IPS-18c (cell line): ENCODE measurements around the gene CHD9.
A peak's percentile ranks its signal among the peaks of the same experiment; 100 is the strongest.
"Not testable (repeated sequence)": the region's sequence is repeated elsewhere in the genome, so short reads cannot be mapped to it uniquely, and the experiment has no call there.

Experiments used
- H3K4me3 ChIP-seq: 2 replicates; pipeline ENCODE4 v1.7.0; 2013; ENCODE audit warnings: low read depth, mild to moderate bottlenecking, low read length, moderate library complexity; ENCODE audit not compliant: insufficient read depth
- H3K9me3 ChIP-seq: one replicate; pipeline ENCODE4 v1.6.1; 2013; ENCODE audit warnings: mild to moderate bottlenecking, low read length, moderate library complexity; ENCODE audit not compliant: control insufficient read depth, insufficient read depth

CHD9 gene

DNA sequence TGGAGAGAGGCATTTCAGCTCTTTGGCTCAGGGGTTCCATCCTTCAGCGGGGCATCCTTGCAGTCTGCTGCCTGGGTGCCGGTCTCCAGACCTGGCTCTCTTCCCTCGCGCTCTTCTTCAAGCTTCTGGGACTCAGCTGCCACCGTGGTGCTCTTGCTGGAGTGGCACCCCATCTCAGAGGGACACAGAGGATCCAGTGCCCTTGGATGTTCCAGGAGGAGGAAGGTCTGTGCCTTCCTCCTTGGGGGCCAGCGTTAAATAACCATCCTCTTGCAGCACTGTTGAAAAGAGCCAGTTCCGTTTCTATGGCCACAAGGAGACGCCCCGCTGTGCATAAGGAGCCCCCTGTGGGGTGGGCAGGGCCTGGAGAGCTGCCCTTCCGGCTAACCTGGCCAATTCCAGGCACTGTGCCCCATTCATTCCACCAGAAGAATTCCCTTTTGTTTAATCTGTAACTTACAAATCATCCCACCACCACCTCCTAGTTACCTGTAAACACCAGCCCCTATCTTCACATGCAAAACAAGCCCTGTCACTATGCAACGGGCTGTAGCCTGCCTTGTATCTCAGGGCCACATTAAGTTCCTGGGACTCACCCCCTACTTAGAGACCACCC, 10.7 kb upstream of the CHD9 start:
- peak overlapping the region; percentile 58 for H3K4me3 ChIP-seq
- no peaks in the 10 kb centered on the region for H3K9me3 ChIP-seq

DNA sequence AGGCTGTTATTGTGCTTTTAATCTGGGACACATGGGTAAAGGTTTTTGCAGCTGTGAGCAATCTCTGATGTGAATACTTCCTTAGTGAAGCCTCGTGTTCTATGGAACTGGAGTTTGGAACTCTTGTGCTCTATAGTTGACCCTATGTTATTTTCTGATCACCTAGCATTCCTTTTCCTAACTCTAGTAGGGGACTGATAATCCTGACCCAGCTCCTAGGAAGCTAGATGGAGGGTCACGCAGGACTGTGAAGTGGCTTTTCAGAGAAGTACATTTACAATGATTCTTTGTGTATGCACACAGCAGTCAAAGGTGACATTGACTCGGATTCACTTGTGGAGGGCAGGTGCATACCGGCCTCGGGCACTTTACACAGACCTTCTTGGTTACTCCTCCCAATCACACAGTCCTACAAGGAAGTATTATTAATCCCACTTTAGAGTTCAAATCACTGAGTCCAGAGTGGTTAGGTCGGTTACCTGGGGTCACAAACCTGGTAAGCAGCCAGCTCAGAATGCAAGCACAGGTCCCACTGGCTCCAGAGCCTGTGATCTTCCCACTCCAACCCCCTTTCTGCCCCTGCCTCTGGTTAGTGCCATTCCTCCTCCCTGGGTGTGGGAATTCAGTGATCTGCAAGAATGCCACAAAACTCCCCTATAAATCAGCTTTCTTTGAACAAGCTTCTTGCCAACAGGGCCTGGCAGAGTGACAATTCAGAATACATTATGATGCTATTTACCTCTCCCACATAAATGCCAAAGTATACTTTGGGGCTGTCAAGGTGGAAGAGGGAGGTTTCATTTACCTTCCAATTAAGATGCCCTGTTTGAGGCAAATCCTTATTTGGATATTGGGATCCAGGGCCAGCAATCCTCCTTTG, 9.2 kb upstream of the CHD9 start:
- Histone ChIP-seq H3K9me3 (no peaks in the 10 kb centered on the region), H3K4me3 (no peak overlapping the region)

DNA sequence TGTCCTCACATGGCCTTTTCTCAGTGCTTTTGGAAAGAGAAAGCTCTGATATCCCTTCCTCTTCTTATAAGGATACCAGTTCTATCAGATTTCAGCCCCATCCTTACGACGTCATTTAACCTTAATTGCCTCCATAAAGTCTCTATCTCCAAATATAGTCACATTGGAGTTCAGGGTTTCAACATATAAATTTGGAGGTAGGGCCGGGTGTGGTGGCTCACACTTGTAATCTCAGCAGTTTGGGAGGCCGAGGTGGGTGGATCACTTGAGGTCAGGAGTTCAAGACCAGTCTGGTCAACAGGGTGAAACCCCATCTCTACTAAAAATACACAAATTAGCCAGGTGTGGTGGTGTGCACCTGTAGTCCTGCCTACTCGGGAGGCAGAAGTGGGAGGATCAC, 7.3 kb upstream of the CHD9 start:
- not testable (repeated sequence) for H3K4me3 ChIP-seq

GRCh38 chr16:53048139-53048915, 6.5 kb upstream of the CHD9 start:
- no peak overlapping the region for H3K4me3 ChIP-seq
- no peaks in the 10 kb centered on the region for H3K9me3 ChIP-seq

More for the DNA sequence above, 7.3 kb upstream of the CHD9 start:
- not testable (repeated sequence) for H3K9me3 ChIP-seq

- H3K9me3 ChIP-seq, H3K4me3 ChIP-seq: not testable (repeated sequence)
Observed at GRCh38 chr16:53051255-53051654, 3.5 kb upstream of the CHD9 start.

- H3K9me3 ChIP-seq: no peaks in the 10 kb centered on the region
- H3K4me3 ChIP-seq: no peak within 1 kb of the TSS
Observed at GRCh38 chr16:53052519-53053501, 2.0 kb upstream of the CHD9 start, which contains the start of gene CHD9NB. Gene CHD9NB (minus strand): TSS chr16:53052897. CDS start chr16:53044158, 8,739 bp downstream.

DNA sequence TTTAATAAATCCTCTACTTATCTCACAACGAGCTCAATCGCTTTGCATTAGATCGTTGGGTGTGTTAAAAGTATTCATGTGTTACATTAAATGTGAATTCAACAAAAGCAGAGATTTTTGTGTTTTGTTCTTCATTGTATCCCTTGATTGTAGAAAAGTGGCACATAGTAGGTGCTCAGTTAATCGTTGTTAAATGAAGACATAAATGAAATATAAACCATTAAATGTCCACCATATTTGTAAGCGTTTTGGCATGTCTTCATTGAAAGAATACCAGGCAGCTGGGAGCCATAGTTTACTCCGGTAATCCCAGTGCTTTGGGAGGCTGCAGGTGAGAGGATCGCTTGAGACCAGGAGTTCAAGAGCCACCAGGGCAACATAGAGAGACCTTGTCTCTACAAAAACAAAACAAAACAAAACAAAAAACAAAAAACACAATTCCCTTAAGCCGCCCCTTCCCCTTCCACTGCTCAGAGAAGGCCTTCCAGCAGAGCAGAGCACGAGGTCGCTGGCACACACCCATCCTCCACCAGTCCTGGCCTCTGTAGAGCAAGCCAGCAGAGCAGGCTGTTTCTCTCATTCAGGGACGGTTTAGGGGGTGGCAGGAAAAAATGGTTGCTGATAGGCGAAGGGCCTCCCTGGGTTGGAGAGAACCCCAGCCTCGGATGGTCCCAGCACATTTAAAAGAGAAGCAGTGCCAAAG, 673 bp upstream of the CHD9 start:
- Histone ChIP-seq H3K4me3 (peak overlapping the region; percentile 85; the same call in 1 of the 2 replicates), H3K9me3 (no peaks in the 10 kb centered on the region)

DNA sequence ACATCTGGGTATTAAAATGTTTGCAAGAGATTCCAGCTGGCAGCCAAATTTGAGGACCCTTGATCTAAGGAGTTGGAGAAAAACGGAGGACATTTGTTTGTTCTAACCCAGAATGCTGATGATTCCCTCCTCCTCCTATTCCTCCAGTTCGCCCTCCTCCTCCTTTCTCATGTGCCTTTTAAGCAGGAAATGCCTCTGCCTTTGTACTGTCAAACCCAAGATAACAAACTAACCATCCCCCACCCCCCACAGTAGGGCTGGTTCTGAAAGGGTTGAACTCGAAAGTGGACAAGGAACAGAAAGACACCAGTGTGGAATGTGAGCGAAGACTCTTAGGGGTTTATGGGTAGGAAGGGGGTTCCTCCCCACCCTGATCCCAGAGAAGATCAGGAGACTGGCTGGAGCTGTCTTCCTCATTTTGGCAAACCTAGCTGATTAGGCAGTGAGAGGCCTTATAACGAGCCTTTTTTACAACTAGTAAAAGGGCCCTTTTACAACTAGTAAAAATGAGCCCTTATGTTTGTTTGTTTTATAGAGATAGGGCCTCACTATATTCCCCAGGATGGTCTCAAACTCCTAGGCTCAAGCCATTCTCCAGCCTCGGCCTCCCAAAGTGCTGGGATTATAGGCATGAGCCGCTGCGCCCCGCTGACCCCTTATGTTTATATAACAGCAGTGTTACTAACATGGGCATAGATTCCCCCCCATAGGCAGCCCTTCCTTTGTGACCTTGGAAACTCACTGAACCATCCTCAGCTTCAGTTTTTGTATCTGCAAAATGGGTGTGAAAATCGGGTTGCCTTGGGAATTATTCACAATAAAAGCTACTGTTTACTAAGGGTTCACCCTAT, 975 bp downstream of the CHD9 start:
- Histone ChIP-seq H3K4me3 (peak overlapping the region; percentile 85), H3K9me3 (no peaks in the 10 kb centered on the region)

DNA sequence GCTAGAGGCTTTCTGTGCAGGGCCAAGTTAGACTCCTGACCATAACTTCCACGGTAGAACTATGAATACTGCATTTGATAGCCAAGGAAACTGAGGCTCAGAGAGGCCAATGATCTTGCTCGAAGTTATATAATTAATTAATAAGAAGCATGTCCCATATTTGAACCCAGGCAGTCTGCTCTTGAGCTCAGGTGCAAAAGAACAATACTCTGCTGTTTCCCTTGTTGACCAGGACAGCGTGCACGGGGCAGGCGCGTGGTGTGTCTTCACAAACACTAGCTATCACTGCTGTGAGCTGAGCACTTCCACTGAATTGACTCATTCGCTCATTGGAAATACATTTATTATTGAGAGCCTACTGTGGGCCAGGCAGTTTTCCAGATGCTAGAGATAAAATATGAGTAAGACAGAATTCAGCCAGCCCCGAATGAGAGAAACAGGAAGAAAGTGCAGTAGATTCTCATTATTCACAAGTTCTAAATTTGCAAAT, 1.6 kb downstream of the CHD9 start:
- Histone ChIP-seq H3K4me3 (no peak overlapping the region; the same call in none of the 2 replicates), H3K9me3 (no peaks in the 10 kb centered on the region)

GRCh38 chr16:53057658-53058057, 2.9 kb downstream of the CHD9 start:
- no peaks in the 10 kb centered on the region for H3K9me3 ChIP-seq
- H3K4me3 ChIP-seq: no peak overlapping the region

DNA sequence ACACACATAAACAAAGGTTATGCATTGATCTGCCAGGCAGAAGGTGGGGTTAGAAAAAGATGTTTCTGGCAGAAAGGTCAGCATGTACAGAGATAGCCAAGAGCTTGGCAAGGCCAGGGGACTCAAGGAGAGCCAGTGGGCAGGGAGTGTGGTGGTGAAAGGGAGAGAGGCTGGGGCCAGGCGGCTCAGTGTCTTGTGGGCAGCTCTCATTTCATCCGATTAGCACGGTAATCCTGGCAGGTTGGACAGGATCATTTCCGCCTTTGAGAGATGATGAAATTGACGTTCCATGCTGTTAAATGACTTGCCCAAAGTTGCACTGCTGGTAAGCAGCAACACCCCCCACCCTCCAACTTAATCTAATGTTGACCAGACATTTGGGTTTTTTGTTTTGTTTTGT, 3.6 kb downstream of the CHD9 start:
- Histone ChIP-seq H3K9me3 (no peaks in the 10 kb centered on the region), H3K4me3 (no peak overlapping the region)

- Histone ChIP-seq H3K9me3 (no peaks in the 10 kb centered on the region), H3K4me3 (no peak overlapping the region)
Observed at GRCh38 chr16:53058882-53059281, 4.1 kb downstream of the CHD9 start.

DNA sequence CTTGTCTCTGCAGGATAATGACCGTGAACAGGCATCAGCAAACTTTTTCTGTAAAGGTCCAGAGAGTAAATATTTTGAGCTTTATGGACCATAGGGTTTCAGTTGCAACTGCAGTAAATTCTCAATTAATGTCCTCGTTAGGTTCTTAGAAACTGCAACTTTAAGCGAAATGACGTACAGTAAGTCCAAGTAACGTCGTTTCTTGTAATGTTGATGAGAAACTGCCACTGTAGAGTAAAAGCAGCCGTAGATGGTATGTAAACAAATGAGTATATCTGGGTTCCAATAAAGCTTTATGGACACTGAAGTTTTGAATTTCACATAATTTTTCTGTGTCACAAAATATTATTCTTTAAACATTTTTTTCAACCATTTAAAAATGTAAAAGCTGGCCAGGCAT, 4.9 kb downstream of the CHD9 start:
- Histone ChIP-seq H3K4me3 (no peak overlapping the region), H3K9me3 (no peaks in the 10 kb centered on the region)

GRCh38 chr16:53061256-53061655, 6.5 kb downstream of the CHD9 start:
- Histone ChIP-seq H3K9me3 (no peaks in the 10 kb centered on the region), H3K4me3 (no peak overlapping the region)

DNA sequence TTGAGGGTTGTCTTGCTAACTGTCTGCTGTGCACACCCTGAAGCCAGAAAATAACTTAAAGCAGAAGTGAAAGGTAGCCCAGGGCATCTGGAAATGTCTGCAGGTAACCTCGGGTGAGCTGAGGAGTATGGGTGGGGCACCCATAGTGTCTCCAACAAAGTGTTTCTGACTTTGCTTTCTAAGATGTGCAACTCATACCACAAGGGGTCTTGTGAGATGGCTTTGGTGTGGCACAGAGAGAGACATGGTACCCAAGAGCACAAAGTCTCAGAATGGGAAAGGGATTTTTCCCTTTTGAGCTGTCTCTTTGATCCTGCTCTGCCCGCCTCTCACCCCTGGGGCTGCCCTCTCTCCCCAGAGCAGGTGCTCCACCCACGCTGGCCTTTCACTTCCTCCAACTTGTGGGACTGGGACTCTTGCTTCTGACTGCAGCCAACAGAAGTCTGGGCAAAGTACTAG, 6.9 kb downstream of the CHD9 start:
- Histone ChIP-seq H3K4me3 (no peak overlapping the region), H3K9me3 (no peaks in the 10 kb centered on the region)
